ENCODE measurements around the gene MIPEP. TPM values are rescaled to one million over a fixed set of nuclear protein-coding genes. Genes with fewer than 3 reads are reported as not detected.

Gene MIPEP
- total RNA-seq, 4 donors from 2014 or later = 12.1 to 20.3 (median 16.0) TPM

- Histone ChIP-seq H3K4me3 (no peak overlapping the region), H3K27me3 (no peaks in the 10 kb centered on the region), H3K27ac (replicated peaks in 1 of 4) (no peak overlapping the region), H3K36me3 (no peaks in the 10 kb centered on the region), H3K4me1 (no peaks in the 10 kb centered on the region), H3K9me3 (no peaks in the 10 kb centered on the region)
- WGBS = 91% methylated on average over 1 of the region's 1 CpG
- no peak for DNase-seq (ENCODE audit: extremely low spot score)
- no peak for TF ChIP-seq EP300 (IDR thresholded peaks at IDR 0.05)
- TF ChIP-seq POLR2A (IDR thresholded peaks at IDR 0.05; ENCODE audit: low read depth) = no peak
- no peak for TF ChIP-seq POLR2AphosphoS5 (IDR thresholded peaks at IDR 0.05)
- no peak for TF ChIP-seq CTCF (IDR thresholded peaks at IDR 0.05)
- intact Hi-C loops (cut with DNase I) = loop anchor here (10.0 kb wide), 1 partner anchor 164 kb away; no protein-coding TSS in a partner anchor
These were observed 178.8 kb downstream of the MIPEP start for GRCh38 chr13:23710366-23710765.

- WGBS = 71% methylated on average over 1 of the region's 1 CpG
- DNase-seq (ENCODE audit: extremely low spot score) = no peak
- no peak overlapping the region for H3K4me3 ChIP-seq
- H3K4me1 ChIP-seq = no peaks in the 10 kb centered on the region
- no peaks in the 10 kb centered on the region for H3K27me3 ChIP-seq
- H3K36me3 ChIP-seq = no peaks in the 10 kb centered on the region
- TF ChIP-seq EP300 (IDR thresholded peaks at IDR 0.05) = no peak
- no peak for TF ChIP-seq CTCF (IDR thresholded peaks at IDR 0.05)
- no peak for TF ChIP-seq POLR2AphosphoS5 (IDR thresholded peaks at IDR 0.05)
- no peak for TF ChIP-seq POLR2A (IDR thresholded peaks at IDR 0.05; ENCODE audit: low read depth)
- no peak overlapping the region for H3K27ac ChIP-seq (replicated peaks in 1 of 4)
- intact Hi-C loops (cut with DNase I) = no loop called here
- H3K9me3 ChIP-seq = no peaks in the 10 kb centered on the region
These were observed 179.7 kb downstream of the MIPEP start for GRCh38 chr13:23709536-23709935.

GRCh38 chr13:23707674-23708073 lies 181.5 kb downstream of the MIPEP start:
- no peaks in the 10 kb centered on the region for H3K9me3 ChIP-seq
- H3K36me3 ChIP-seq = no peaks in the 10 kb centered on the region
- TF ChIP-seq CTCF (IDR thresholded peaks at IDR 0.05) (peak in 2 of 3 experiments; percentile 26 to 40), EP300 (IDR thresholded peaks at IDR 0.05) (no peak), POLR2A (IDR thresholded peaks at IDR 0.05; ENCODE audit: low read depth) (no peak), POLR2AphosphoS5 (IDR thresholded peaks at IDR 0.05) (no peak)
- peaks cover 0 to 11% (median 7%) of the 10 kb centered on the region in 4 donors for H3K4me1 ChIP-seq
- H3K4me3 ChIP-seq = no peak overlapping the region
- intact Hi-C loops (cut with DNase I) = no loop called here
- no peak for DNase-seq (ENCODE audit: extremely low spot score)
- no peak overlapping the region for H3K27ac ChIP-seq (replicated peaks in 1 of 4)
- no peaks in the 10 kb centered on the region for H3K27me3 ChIP-seq
- WGBS = 92% methylated on average over 3 of the region's 3 CpGs

GRCh38 chr13:23705583-23705982 lies 183.6 kb downstream of the MIPEP start:
- peaks cover 0 to 11% (median 8%) of the 10 kb centered on the region in 4 donors for H3K4me1 ChIP-seq
- H3K4me3 ChIP-seq = no peak overlapping the region
- DNase-seq (ENCODE audit: extremely low spot score) = no peak
- no peaks in the 10 kb centered on the region for H3K27me3 ChIP-seq
- 82% methylated on average over 2 of the region's 2 CpGs for WGBS
- TF ChIP-seq CTCF (IDR thresholded peaks at IDR 0.05) (no peak), EP300 (IDR thresholded peaks at IDR 0.05) (no peak), POLR2A (IDR thresholded peaks at IDR 0.05; ENCODE audit: low read depth) (no peak), POLR2AphosphoS5 (IDR thresholded peaks at IDR 0.05) (no peak)
- intact Hi-C loops (cut with DNase I) = no loop called here
- H3K27ac ChIP-seq (replicated peaks in 1 of 4) = no peak overlapping the region
- H3K36me3 ChIP-seq = no peaks in the 10 kb centered on the region
- no peaks in the 10 kb centered on the region for H3K9me3 ChIP-seq

GRCh38 chr13:23703246-23703860 lies 185.8 kb downstream of the MIPEP start:
- no peak overlapping the region for H3K27ac ChIP-seq (replicated peaks in 1 of 4)
- TF ChIP-seq POLR2A (IDR thresholded peaks at IDR 0.05; ENCODE audit: low read depth) = no peak
- no peak for TF ChIP-seq CTCF (IDR thresholded peaks at IDR 0.05)
- no peak for TF ChIP-seq POLR2AphosphoS5 (IDR thresholded peaks at IDR 0.05)
- H3K4me1 ChIP-seq = peaks cover 0 to 11% (median 8%) of the 10 kb centered on the region in 4 donors
- H3K36me3 ChIP-seq = no peaks in the 10 kb centered on the region
- H3K9me3 ChIP-seq = no peaks in the 10 kb centered on the region
- no peak for DNase-seq (ENCODE audit: extremely low spot score)
- H3K27me3 ChIP-seq = no peaks in the 10 kb centered on the region
- no peak overlapping the region for H3K4me3 ChIP-seq
- intact Hi-C loops (cut with DNase I) = no loop called here
- 69% methylated on average over 11 of the region's 11 CpGs for WGBS
